Mucosa of descending colon (tissue), 3 donors: ENCODE results near the gene TBX1. TPM values are rescaled to one million over a fixed set of nuclear protein-coding genes. Genes with fewer than 3 reads are reported as not detected.

ENCODE experiments used
- ATAC-seq: fragments of 200-7000 bp; cut with Tn5 transposase; one replicate; pipeline ENCODE4 v1.9.1; 2020; ENCODE audit warnings: mild to moderate bottlenecking, moderate library complexity
- DNase-seq, 3 donors: peaks; one replicate each; pipeline ENCODE4 v3.0.0-alpha.2; 2020
- H3K36me3 ChIP-seq: fragments of 200-600 bp; one replicate; pipeline ENCODE4 v1.8.0; 2021; ENCODE audit warnings: low read depth, mild to moderate bottlenecking
- H3K4me1 ChIP-seq: fragments of 200-600 bp; one replicate; pipeline ENCODE4 v1.8.0; 2021; ENCODE audit warnings: low read depth, mild to moderate bottlenecking
- H3K4me3 ChIP-seq: fragments of 200-600 bp; one replicate; pipeline ENCODE4 v1.8.0; 2021; ENCODE audit warnings: mild to moderate bottlenecking
- H3K9me3 ChIP-seq: fragments of 200-600 bp; one replicate; pipeline ENCODE4 v1.8.0; 2021; ENCODE audit warnings: mild to moderate bottlenecking
- CTCF ChIP-seq: fragments of 200-600 bp; IDR thresholded peaks from one replicate; pipeline ENCODE4 v1.8.0; 2022; ENCODE audit warnings: antibody characterized with exemption, mild to moderate bottlenecking
- intact Hi-C, 2 donors: fragments of 100-400 bp; cut with DNase I in 1 of 2; cut with micrococcal nuclease in 1 of 2; formaldehyde crosslinking; loops; one replicate each; pipeline versions ENCODE4 v1.11.0 to v1.11.1; 2022; cut with DNase I, micrococcal nuclease
- total RNA-seq, 3 donors: library from RNA; stranded (reverse); fragmentation: NEBNext Ultra II Directional in 2 of 3; extraction: Animal tissue kit (Norgen Biotek cat#: 25700) in 2 of 3; gene quantifications; one replicate each; pipeline versions ENCODE4 v1.2.1 to v1.2.4, GENCODE V29; 2021 to 2023
- donor health status: DM: no; HTN: no; CAD: no; lungs with moderate emphysema.
- donor health status: DM: no; HTN: no; CAD: no.
- donor health status: DM: no; HTN: yes; CAD: no.

The TBX1 gene
- total RNA-seq, 3 donors from 2014 or later, result 0.90 to 4.1 (median 2.9) TPM

- ATAC-seq, result no peak
- Histone ChIP-seq H3K4me1 (no peaks in the 10 kb centered on the region), H3K4me3 (no peak overlapping the region), H3K9me3 (no peaks in the 10 kb centered on the region), H3K36me3 (no peaks in the 10 kb centered on the region)
- TF ChIP-seq CTCF, result no peak
- DNase-seq, result no peak
- intact Hi-C loops, result no loop called here
Observed at GRCh38 chr22:19741053-19741452, 19.5 kb upstream of the TBX1 start.

GRCh38 chr22:19742160-19743066 is 18.2 kb upstream of the TBX1 start:
- Histone ChIP-seq H3K36me3 (no peaks in the 10 kb centered on the region), H3K4me1 (no peaks in the 10 kb centered on the region), H3K9me3 (no peaks in the 10 kb centered on the region), H3K4me3 (no peak overlapping the region)
- TF ChIP-seq CTCF, result no peak
- intact Hi-C loops, result no loop called here
- ATAC-seq (no peak), DNase-seq (no peak)

- intact Hi-C loops, result no loop called here
- ATAC-seq (no peak), DNase-seq (no peak)
- Histone ChIP-seq H3K4me3 (no peak overlapping the region), H3K9me3 (no peaks in the 10 kb centered on the region), H3K36me3 (no peaks in the 10 kb centered on the region), H3K4me1 (no peaks in the 10 kb centered on the region)
- TF ChIP-seq CTCF, result no peak
Observed at GRCh38 chr22:19743081-19743480, 17.5 kb upstream of the TBX1 start.

GRCh38 chr22:19743651-19744050 is 16.9 kb upstream of the TBX1 start:
- DNase-seq (no peak), ATAC-seq (no peak)
- H3K4me1 ChIP-seq, result no peaks in the 10 kb centered on the region
- no peak for TF ChIP-seq CTCF
- intact Hi-C loops, result no loop called here
- no peaks in the 10 kb centered on the region for H3K36me3 ChIP-seq
- no peaks in the 10 kb centered on the region for H3K9me3 ChIP-seq
- no peak overlapping the region for H3K4me3 ChIP-seq

- Histone ChIP-seq H3K4me1 (no peaks in the 10 kb centered on the region), H3K4me3 (no peak overlapping the region), H3K9me3 (no peaks in the 10 kb centered on the region), H3K36me3 (no peaks in the 10 kb centered on the region)
- ATAC-seq (no peak), DNase-seq (no peak)
- TF ChIP-seq CTCF, result no peak
- intact Hi-C loops, result no loop called here
Observed at GRCh38 chr22:19744350-19745006, 16.1 kb upstream of the TBX1 start.
